BLaER1 (cell line): ENCODE data around the gene NTM.

Experiments
- H3K27ac ChIP-seq: shearing (Covaris generic); formaldehyde crosslinking; 2 replicates; pipeline ENCODE4 v1.8.1; 2022
- H3K27me3 ChIP-seq: shearing (Covaris generic); formaldehyde crosslinking; 2 replicates; pipeline ENCODE4 v1.8.1; 2022
- H3K36me3 ChIP-seq: shearing (Covaris generic); formaldehyde crosslinking; 2 replicates; pipeline ENCODE4 v1.8.1; 2022
- H3K4me1 ChIP-seq: shearing (Covaris generic); formaldehyde crosslinking; 2 replicates; pipeline ENCODE4 v1.8.1; 2022
- H3K4me2 ChIP-seq: shearing (Covaris generic); formaldehyde crosslinking; 2 replicates; pipeline ENCODE4 v1.8.1; 2022
- H3K4me3 ChIP-seq: shearing (Covaris generic); formaldehyde crosslinking; 2 replicates; pipeline ENCODE4 v1.8.1; 2022
- H3K9ac ChIP-seq: shearing (Covaris generic); formaldehyde crosslinking; 2 replicates; pipeline ENCODE4 v1.8.1; 2022
- H3K9me3 ChIP-seq: shearing (Covaris generic); formaldehyde crosslinking; 2 replicates; pipeline ENCODE4 v1.8.1; 2022
- H4K20me1 ChIP-seq: shearing (Covaris generic); formaldehyde crosslinking; 2 replicates; pipeline ENCODE4 v1.8.1; 2022
- Cebpa-rat ChIP-seq: shearing (Covaris generic); IDR thresholded peaks from 2 replicates; pipeline ENCODE4 v1.8.1; 2022

NTM gene

DNA sequence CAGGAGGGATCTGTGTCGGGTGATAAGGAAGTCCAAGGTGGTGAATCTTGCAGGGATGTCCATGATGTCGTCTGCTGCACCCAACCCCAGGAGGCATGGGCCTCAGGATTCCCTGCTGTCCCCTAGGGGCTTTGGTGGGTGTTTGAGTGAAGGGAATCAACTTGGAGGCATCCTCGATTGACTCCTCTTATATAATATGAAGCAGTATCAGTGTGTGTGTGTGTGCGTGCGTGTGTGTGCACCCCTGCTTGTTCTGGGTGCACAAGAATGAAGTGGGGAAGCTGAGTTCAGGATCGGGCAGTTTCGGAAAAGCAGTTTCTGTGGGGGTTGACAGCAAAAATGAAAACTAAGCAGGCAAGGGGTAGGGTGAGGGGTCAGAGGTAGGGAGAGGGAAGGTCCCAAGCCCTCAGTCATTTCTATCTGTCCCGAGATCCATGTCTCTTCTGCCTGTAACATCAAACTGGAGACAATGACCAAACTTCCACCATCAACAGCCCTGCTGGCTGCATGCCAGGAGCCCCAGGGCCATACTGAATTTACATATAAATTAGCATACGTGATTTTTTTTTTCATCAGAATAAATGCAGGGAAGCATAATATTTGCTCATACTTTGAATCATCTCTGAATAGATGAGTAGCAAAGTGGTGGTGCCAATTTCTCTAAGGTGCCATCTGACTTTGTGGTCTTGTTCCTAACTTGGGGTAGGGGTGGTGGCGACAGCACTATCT is 2.0 kb downstream of the NTM start:
- Histone ChIP-seq H3K9me3 (no peaks in the 10 kb centered on the region), H3K4me1 (peaks cover 21% of the 10 kb centered on the region), H3K9ac (no peak overlapping the region), H3K36me3 (no peaks in the 10 kb centered on the region), H3K4me2 (no peak overlapping the region), H4K20me1 (no peaks in the 10 kb centered on the region; the same call in 1 of the 2 replicates), H3K27ac (no peak overlapping the region), H3K27me3 (peaks cover 80% of the 10 kb centered on the region), H3K4me3 (no peak overlapping the region)
- no peak for TF ChIP-seq Cebpa-rat

DNA sequence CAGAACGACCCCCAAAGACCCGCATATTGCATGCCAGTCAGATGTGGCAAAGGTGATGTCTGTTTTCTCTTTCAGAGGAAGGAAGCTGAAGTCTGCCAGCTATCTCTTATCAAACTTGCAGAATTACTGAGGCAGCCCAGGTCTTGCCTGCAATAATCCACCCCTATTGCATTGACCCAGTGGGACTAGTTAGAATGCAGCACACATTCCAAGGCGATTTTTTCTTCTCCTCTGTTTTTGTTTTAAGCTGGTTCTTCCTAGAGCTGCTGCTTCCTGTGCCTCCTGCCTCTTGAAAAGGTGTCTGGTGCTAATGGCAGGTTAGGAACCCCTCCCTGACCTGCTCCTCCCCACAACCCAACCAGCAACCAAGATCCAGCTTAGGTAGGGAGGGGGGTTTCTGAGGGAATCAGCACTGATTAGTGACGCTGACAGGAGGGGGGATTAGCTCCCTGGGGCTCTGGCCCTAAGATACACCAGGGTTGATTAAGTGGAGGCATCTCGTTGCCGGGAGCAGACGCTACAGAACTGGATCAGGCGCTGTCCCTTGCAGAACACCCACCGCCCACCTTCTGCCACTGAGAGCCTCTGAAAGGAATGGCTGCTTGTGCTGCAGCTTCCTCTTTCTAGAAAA is 2.8 kb downstream of the NTM start:
- Histone ChIP-seq H4K20me1 (no peaks in the 10 kb centered on the region; the same call in 1 of the 2 replicates), H3K36me3 (no peaks in the 10 kb centered on the region), H3K27ac (no peak overlapping the region), H3K4me3 (no peak overlapping the region), H3K4me1 (peaks cover 21% of the 10 kb centered on the region), H3K4me2 (no peak overlapping the region), H3K9me3 (no peaks in the 10 kb centered on the region), H3K9ac (no peak overlapping the region), H3K27me3 (peaks cover 88% of the 10 kb centered on the region)
- TF ChIP-seq Cebpa-rat: no peak

GRCh38 chr11:131373756-131374155 is 3.3 kb downstream of the NTM start:
- Histone ChIP-seq H3K27me3 (peaks cover 93% of the 10 kb centered on the region), H3K27ac (no peak overlapping the region), H3K4me3 (no peak overlapping the region), H3K9ac (no peak overlapping the region), H3K9me3 (no peaks in the 10 kb centered on the region), H4K20me1 (peaks cover under 1% of the 10 kb centered on the region; the same call in 1 of the 2 replicates), H3K4me1 (peaks cover 27% of the 10 kb centered on the region), H3K4me2 (no peak overlapping the region), H3K36me3 (no peaks in the 10 kb centered on the region)
- no peak for TF ChIP-seq Cebpa-rat

- Histone ChIP-seq H3K36me3 (no peaks in the 10 kb centered on the region), H3K9ac (no peak overlapping the region), H3K27me3 (peaks cover 86% of the 10 kb centered on the region), H3K4me3 (no peak overlapping the region), H4K20me1 (peaks cover 6% of the 10 kb centered on the region; the same call in 1 of the 2 replicates), H3K4me2 (no peak overlapping the region), H3K9me3 (no peaks in the 10 kb centered on the region), H3K27ac (no peak overlapping the region), H3K4me1 (peaks cover 33% of the 10 kb centered on the region)
- no peak for TF ChIP-seq Cebpa-rat
Observed at GRCh38 chr11:131375421-131375820, 5.0 kb downstream of the NTM start.

- peaks cover 86% of the 10 kb centered on the region for H3K27me3 ChIP-seq
- TF ChIP-seq Cebpa-rat: no peak
- peaks cover 29% of the 10 kb centered on the region for H3K4me1 ChIP-seq
- no peak overlapping the region for H3K4me3 ChIP-seq
- no peaks in the 10 kb centered on the region for H3K36me3 ChIP-seq
- no peak overlapping the region for H3K27ac ChIP-seq
- peaks cover 6% of the 10 kb centered on the region; the same call in 1 of the 2 replicates for H4K20me1 ChIP-seq
- no peaks in the 10 kb centered on the region for H3K9me3 ChIP-seq
- no peak overlapping the region for H3K4me2 ChIP-seq
- no peak overlapping the region for H3K9ac ChIP-seq
Observed at GRCh38 chr11:131375915-131376314, 5.5 kb downstream of the NTM start.

GRCh38 chr11:131378931-131379330 is 8.5 kb downstream of the NTM start:
- H3K4me3 ChIP-seq: no peak overlapping the region
- H3K27ac ChIP-seq: no peak overlapping the region
- TF ChIP-seq Cebpa-rat: no peak
- H3K36me3 ChIP-seq: no peaks in the 10 kb centered on the region
- peaks cover 86% of the 10 kb centered on the region for H3K27me3 ChIP-seq
- peak overlapping the region; percentile 39 for H3K4me2 ChIP-seq
- peaks cover 6% of the 10 kb centered on the region; the same call in 1 of the 2 replicates for H4K20me1 ChIP-seq
- peaks cover 17% of the 10 kb centered on the region for H3K4me1 ChIP-seq
- H3K9me3 ChIP-seq: no peaks in the 10 kb centered on the region
- no peak overlapping the region for H3K9ac ChIP-seq

GRCh38 chr11:131385763-131386390 is 15.5 kb downstream of the NTM start:
- no peak overlapping the region for H3K9ac ChIP-seq
- no peak overlapping the region for H3K4me2 ChIP-seq
- TF ChIP-seq Cebpa-rat: no peak
- no peak overlapping the region for H3K27ac ChIP-seq
- H3K4me3 ChIP-seq: no peak overlapping the region
- H3K9me3 ChIP-seq: no peaks in the 10 kb centered on the region; the same call in 1 of the 2 replicates
- no peaks in the 10 kb centered on the region for H3K4me1 ChIP-seq
- H3K27me3 ChIP-seq: peaks cover 100% of the 10 kb centered on the region
- peaks cover 42% of the 10 kb centered on the region; the same call in 1 of the 2 replicates for H4K20me1 ChIP-seq
- no peaks in the 10 kb centered on the region for H3K36me3 ChIP-seq

DNA sequence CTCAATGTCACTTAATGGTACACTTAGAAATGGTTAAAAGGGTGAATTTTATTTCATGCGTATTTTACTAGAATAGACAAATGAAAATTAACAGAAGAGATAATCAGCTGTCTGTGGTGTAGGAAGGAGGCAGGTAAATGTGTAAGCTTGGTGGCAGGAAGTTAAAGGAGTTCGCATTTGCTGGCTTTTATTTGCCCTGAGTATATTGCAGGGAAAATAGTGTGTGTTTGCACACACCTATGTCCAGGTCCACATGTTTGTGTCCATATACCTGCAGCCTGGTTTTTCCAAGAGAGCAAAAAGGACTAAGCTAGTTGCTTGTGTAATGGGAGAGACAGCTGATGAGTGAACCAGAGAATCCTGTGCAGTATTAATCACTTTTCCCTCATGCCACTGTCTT is 16.0 kb downstream of the NTM start:
- H3K9me3 ChIP-seq: no peaks in the 10 kb centered on the region; the same call in 1 of the 2 replicates
- no peak overlapping the region for H3K27ac ChIP-seq
- TF ChIP-seq Cebpa-rat: no peak
- H3K4me1 ChIP-seq: no peaks in the 10 kb centered on the region
- H4K20me1 ChIP-seq: peaks cover 47% of the 10 kb centered on the region; the same call in 1 of the 2 replicates
- H3K27me3 ChIP-seq: peaks cover 100% of the 10 kb centered on the region
- H3K36me3 ChIP-seq: no peaks in the 10 kb centered on the region
- H3K4me2 ChIP-seq: no peak overlapping the region
- no peak overlapping the region for H3K4me3 ChIP-seq
- no peak overlapping the region for H3K9ac ChIP-seq

DNA sequence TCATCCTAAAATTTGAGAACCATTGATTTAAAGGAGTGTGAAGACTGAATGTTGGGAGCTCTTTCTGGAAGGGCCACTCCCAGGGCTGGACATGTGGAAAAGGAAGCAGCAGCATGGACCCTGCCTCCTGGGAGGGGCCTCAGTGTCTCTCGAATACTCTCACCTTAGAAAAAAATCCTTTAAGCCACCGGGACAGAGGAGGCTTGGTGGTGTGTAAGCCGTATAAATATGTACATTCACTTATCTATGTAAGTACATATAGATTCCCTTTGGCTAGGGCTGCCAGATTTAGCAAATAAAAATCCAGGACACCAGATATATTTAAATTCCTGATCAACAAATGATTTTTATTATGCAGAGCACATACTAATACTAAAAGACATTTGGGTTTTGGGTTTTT is 17.6 kb downstream of the NTM start:
- H3K4me2 ChIP-seq: no peak overlapping the region
- H3K4me3 ChIP-seq: no peak overlapping the region
- H3K9me3 ChIP-seq: no peaks in the 10 kb centered on the region; the same call in 1 of the 2 replicates
- TF ChIP-seq Cebpa-rat: no peak
- H3K36me3 ChIP-seq: no peaks in the 10 kb centered on the region
- H3K27ac ChIP-seq: no peak overlapping the region
- H3K27me3 ChIP-seq: peaks cover 98% of the 10 kb centered on the region
- H4K20me1 ChIP-seq: peaks cover 60% of the 10 kb centered on the region; the same call in 1 of the 2 replicates
- H3K4me1 ChIP-seq: 0 out of 2 replicates have a peak, but pooled peaks cover 8% of the 10 kb centered on the region
- no peak overlapping the region for H3K9ac ChIP-seq

GRCh38 chr11:131389582-131389981 is 19.2 kb downstream of the NTM start:
- H3K4me3 ChIP-seq: no peak overlapping the region
- H3K27ac ChIP-seq: no peak overlapping the region
- H3K4me2 ChIP-seq: no peak overlapping the region
- TF ChIP-seq Cebpa-rat: no peak
- H3K9ac ChIP-seq: no peak overlapping the region
- no peaks in the 10 kb centered on the region for H3K36me3 ChIP-seq
- peaks cover 98% of the 10 kb centered on the region for H3K27me3 ChIP-seq
- peaks cover 76% of the 10 kb centered on the region; the same call in 1 of the 2 replicates for H4K20me1 ChIP-seq
- 0 out of 2 replicates have a peak, but pooled peaks cover 8% of the 10 kb centered on the region for H3K4me1 ChIP-seq
- H3K9me3 ChIP-seq: no peaks in the 10 kb centered on the region; the same call in 1 of the 2 replicates
